ENCODE data around the gene MAGI2.

Gene MAGI2

DNA sequence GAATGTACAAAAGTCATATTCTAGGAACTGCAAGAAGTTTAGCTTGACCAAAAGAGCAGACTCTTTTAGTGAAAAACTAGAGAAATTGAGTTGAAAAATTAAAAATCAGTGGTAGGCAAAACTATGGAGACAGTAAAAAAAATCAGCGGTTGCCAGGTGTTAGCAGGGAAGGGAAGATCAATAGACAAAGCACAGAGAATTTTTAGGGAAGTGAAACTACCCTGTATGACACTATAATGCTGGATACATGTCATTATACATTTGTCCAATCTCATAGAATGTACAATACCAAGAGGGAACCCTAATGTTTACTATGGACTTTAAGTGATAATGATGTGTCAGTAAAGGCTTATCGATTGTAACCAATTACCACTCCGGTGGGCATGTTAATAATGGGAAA lies 761.9 kb downstream of the MAGI2 start:
- DNase-seq = no peak

DNA sequence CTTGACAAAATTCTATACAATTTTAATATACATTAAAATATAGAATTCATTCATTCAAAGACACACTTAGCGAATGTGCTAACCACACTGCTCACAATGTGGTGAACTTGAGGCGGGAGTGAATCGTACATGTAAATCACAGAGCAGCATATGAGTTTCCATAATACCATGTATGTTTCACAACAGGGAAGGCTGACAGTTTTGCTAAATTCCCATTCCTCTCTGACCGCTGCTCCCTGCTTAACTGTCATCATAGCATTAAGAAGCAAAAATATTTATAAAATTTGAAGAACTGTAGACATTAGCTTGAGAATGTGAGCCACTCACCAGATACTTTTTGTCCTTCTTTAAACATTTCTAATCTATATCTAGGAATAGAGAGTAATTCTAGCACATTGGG lies 763.3 kb downstream of the MAGI2 start:
- no peak for DNase-seq

GRCh38 chr7:78688376-78688775 lies 765.1 kb downstream of the MAGI2 start:
- DNase-seq = no peak

- no peak for DNase-seq
Observed at GRCh38 chr7:78686189-78686588, 767.3 kb downstream of the MAGI2 start.

DNA sequence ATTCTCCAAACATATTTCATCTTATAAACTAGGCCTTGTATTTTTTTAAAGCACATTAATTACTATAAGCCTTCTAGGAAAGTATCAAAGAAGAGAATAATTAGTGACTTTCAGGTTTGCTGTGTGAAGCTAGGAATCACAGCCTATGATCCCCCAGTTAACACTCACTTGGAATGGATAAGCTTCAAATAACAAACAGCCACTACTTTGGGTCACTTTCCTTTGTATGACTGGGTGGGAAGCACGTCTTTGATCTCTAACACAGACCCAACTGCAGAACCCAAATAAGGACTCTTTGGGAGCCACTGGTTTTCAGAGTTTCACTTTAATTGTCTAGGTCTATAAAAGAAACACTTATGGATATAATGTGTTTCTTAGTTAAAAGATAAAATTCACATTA lies 769.3 kb downstream of the MAGI2 start:
- no peak for DNase-seq

- no peak for DNase-seq
Observed at GRCh38 chr7:78683566-78683965, 769.9 kb downstream of the MAGI2 start.

DNA sequence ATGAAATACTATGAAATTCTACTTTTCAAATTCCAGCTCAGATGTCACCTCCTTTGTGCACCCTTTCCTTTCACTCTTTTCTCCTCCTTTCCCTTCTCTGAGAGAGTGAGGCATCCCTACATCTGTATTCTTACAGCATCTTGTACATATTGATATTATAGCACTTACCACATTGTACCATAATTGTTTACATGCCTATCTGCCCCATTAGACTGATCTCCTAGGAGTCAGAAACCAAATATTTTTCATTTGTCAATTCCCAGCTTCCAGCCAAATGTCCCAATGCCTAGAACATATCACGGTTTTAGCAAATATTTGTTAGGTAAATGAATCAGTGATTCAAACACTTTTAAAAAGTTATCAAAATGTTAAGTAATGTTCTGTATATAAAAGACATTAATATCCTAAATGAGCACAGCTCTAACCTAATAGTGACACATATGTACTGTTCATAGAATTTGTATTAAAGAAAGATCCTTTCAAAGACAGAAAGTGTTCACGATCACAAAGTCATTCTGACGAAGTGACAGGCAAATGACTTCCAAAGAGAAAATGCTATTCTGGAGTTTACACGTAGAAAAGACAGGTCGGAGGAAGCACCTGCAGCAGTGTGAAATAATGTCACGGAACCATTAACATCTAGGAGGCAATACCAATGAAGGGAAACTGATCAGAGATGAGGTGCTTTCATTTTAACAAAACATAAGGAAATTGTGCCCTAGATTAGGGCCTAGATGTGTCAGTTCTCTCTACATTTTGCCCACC lies 774.2 kb downstream of the MAGI2 start:
- DNase-seq = no peak

- DNase-seq = no peak
Observed at GRCh38 chr7:78677391-78677790, 776.1 kb downstream of the MAGI2 start.

DNA sequence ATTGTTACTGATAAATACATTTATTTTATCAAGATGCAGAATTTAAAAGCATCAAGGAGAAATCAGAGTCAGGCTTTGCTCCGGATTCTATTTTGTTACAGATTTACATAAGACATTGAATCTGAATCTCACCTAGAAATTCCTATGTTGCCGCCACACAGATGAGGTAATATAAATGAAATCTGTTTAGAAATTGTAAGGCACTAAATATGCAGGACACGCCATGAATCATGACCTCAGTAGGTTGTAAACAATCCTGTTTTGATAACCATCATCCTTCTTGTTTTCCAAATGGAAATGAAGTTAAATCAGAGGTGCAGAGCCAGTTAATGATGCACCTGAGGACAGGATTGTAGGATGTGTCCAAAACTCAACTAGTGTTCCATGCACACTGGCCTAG lies 778.0 kb downstream of the MAGI2 start:
- no peak for DNase-seq

GRCh38 chr7:78673272-78673671 lies 780.2 kb downstream of the MAGI2 start:
- no peak for DNase-seq

- DNase-seq = no peak
Observed at GRCh38 chr7:78662939-78663338, 790.5 kb downstream of the MAGI2 start.

GRCh38 chr7:78649976-78650375 lies 803.5 kb downstream of the MAGI2 start:
- no peak for DNase-seq

DNA sequence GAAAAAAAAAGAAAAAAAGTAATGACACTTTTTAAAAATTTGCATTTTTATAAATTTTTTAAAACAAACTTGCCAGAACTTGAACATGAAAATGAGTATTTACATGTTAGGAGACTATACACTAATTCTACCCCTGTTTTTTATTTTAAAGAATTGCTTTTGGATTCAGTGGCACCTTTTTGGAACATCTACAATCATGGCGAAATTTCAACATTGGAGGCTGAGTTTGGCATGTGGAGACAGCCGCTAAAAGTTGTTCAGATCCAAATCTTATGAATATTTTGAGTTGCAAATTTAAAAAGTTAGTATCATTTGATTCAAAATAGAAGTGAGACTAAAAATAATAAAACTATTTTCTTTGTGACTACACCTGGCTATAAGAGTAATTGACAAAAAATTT lies 804.2 kb downstream of the MAGI2 start:
- no peak for DNase-seq

DNA sequence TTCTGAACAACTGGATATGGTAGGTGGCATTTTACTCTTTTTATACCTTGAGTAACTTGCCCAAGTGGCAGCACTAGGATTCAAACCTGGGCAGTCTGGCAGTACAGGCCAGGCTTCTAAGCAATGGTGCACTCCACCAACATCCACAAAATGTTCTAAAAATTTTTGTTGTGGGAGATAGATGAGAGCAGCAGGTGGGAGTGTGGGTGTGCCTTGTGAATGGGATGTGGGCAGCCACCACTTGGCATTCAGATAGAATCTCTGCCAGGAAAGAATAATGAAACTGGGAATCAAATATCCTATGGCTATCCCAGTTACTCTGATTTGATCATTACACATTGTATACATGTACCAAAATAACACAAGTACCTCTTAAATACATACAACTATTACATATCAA lies 810.7 kb downstream of the MAGI2 start:
- DNase-seq = no peak

DNA sequence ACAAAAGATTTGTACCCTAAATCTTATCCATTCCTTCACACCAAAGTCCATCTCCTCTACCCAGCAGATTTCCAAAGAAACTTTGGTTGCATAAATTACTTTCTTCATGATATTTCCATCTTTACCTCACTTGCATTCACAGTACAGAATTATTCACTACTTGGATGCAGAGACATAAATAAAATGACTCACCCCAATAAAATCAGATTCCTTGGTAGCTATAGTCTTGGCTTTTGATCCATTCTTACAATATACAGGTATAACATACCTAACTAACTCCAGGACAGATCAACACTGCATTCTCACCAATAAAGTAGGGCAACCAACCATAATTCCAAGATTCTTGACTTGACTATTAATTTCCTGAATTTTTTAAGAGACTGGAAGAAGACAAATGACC lies 815.1 kb downstream of the MAGI2 start:
- no peak for DNase-seq

- no peak for DNase-seq
Observed at GRCh38 chr7:78636727-78637126, 816.7 kb downstream of the MAGI2 start.

DNA sequence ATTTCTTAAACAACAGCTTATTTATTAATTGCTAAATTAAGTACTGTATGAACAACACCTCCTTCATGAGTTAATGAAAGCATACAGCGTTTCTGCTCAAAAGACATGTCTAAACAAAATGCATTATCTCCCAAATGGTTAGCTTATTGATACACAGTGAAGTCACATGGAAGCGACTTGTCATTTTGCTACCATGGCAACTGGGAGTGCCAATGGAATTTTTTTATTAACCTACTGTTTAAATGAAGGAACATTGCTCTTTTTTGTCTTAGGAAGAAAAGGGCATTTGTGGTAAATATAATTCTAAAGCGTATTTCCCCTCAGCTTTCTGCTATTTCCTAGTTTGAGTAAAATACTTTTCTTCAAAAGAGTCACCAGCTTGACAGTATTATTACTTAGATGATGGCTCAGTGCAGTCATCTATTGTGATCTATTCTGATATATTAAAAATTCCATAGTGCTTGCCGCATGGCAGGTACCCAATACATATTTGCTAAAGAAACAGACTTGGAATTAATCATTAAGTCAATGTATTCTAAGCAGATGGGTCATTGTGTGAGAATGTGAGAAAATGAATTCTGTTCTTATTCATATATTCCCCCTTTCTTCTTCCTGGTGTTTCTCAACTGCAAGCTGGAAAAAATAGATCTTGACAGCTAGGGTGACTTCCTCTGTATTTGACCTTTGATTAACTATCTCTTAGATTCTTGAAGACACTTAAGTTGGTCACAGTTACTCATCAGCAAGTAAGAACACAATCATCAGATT lies 818.3 kb downstream of the MAGI2 start:
- no peak for DNase-seq

DNA sequence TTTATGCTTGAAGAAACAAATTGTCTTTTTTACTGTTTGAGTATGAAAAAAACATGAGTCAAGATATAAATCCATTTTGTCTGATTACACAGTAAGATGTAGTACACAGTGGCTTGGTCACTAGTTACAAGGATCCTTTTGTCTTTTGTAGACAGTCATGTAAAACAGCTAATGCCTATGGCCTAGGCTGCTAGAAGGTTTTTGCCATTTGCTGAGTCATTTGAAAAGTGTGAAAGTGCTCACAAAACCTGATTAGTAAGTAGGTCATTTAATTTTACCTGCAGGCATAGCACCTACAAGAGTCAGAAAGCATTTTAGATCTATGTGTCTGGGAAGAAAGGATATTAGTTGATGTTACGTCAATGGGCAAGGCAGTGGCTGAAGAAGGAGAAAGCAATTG lies 819.4 kb downstream of the MAGI2 start:
- no peak for DNase-seq

DNA sequence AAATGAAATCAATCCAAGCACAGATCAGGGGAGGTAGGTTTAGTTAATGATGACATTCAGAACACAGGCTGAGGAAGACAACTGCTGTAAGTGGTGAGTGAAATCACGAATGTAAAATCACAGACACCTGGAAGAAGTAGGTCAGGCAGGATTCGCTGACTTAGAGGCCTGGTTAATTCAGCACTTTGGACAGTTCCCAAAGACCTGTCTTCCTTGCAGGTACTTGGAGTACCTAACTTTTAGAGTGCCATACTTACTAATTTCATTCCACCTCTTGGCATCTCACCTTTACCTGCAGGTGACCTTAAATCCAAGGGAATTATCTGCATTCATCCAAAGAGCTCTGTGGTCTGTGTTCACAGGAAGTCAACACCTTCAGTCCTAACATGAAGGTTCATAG lies 832.5 kb downstream of the MAGI2 start:
- DNase-seq = no peak

DNA sequence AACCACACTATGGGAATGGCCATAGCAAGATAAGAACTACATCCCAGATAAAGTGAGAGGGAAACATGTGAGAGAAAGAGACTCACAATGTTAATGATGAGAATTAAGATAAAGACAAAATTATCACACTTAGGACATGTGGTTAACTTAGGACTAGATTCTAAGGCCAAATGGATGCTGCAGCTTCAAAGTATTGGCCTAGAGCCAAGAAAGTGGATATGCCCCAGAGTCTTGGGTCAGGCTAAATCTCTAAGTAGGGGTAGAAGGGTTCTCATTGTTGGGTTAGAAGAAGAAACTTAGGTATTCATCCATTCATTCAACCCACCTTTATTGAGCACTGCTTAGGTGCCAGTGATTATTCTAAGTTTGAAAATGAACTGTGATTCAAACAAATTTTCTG lies 836.9 kb downstream of the MAGI2 start:
- no peak for DNase-seq

DNA sequence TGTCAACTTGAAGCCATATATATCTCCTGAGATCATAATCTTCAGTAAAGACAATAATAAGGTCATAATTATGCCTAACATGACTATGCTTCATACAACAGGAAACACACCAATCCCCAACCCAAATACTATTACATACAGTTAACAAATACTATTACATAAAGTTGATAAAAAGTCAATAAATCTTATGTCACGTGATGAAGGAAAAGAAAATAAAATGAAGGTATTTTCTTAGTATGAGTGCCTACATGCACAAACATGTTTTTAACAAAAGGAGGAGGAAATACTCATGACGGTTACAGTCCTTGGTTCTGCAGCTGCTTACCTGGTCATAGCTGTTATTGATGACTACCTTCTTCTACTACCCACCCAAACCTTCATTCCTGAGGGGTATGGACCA lies 844.2 kb downstream of the MAGI2 start:
- no peak for DNase-seq

- no peak for DNase-seq
Observed at GRCh38 chr7:78607099-78607498, 846.4 kb downstream of the MAGI2 start.

- DNase-seq = no peak
Observed at GRCh38 chr7:78605119-78605518, 848.3 kb downstream of the MAGI2 start.

- DNase-seq = no peak
Observed at GRCh38 chr7:78601728-78602127, 851.7 kb downstream of the MAGI2 start.

DNA sequence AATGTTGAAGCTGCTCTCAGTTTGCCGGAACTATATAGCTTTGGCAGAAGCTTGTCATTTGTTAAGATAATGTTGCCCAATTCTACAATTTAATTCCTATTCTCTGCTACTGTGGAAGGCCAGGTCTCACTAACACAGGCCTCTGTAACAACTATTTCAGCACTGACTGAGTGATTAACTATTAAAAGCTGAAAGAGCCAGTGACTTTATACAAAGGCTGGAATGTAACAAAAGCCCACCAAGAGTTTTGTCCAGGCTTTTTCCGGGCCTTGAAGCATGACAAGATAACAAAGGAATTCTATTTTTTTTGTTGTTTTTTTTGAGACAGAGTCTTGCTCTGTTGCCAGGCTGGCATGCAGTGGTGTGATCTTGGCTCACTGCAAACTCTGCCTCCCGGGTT lies 859.3 kb downstream of the MAGI2 start:
- DNase-seq = no peak

Data from left hindlimb (tissue), 1 donor.